ENCODE results near the gene CYB561A3.

CYB561A3 gene

GRCh38 chr11:61342207-61342803 lies 19.4 kb downstream of the CYB561A3 start:
- no peak for DNase-seq

- no peak for DNase-seq
Measured at GRCh38 chr11:61341706-61342105, 20.0 kb downstream of the CYB561A3 start.

GRCh38 chr11:61340979-61341378 lies 20.7 kb downstream of the CYB561A3 start:
- DNase-seq = no peak

- no peak for DNase-seq
Measured at GRCh38 chr11:61339490-61339878, 22.2 kb downstream of the CYB561A3 start.

GRCh38 chr11:61338783-61339489 lies 22.7 kb downstream of the CYB561A3 start:
- no peak for DNase-seq

GRCh38 chr11:61337706-61338470 lies 23.8 kb downstream of the CYB561A3 start:
- no peak for DNase-seq

GRCh38 chr11:61336171-61336935 lies 25.3 kb downstream of the CYB561A3 start:
- DNase-seq = peak; percentile 87

GRCh38 chr11:61335355-61335710 lies 26.3 kb downstream of the CYB561A3 start:
- no peak for DNase-seq

GRCh38 chr11:61334434-61335354 lies 27.0 kb downstream of the CYB561A3 start:
- DNase-seq = peak; percentile 21

GRCh38 chr11:61333550-61334433 lies 27.9 kb downstream of the CYB561A3 start:
- no peak for DNase-seq

GRCh38 chr11:61332797-61333549 lies 28.7 kb downstream of the CYB561A3 start, which contains the start of the genes DDB1 and TKFC:
TSS of gene DDB1 (minus strand) at chr11:61333105. CDS start at chr11:61332968, 137 bp downstream.
TSS of gene TKFC (plus strand) at chr11:61333228. CDS start at chr11:61334729, 1,501 bp downstream.
- DNase-seq = peak; percentile 99

- peak; percentile 31 for DNase-seq
Measured at GRCh38 chr11:61332281-61332796, 29.3 kb downstream of the CYB561A3 start.

GRCh38 chr11:61331651-61332050 lies 30.0 kb downstream of the CYB561A3 start:
- no peak for DNase-seq

GRCh38 chr11:61329871-61330270 lies 31.8 kb downstream of the CYB561A3 start:
- no peak for DNase-seq

GRCh38 chr11:61328351-61328750 lies 33.3 kb downstream of the CYB561A3 start:
- no peak for DNase-seq

- no peak for DNase-seq
Measured at GRCh38 chr11:61327669-61328071, 34.0 kb downstream of the CYB561A3 start.

- DNase-seq = no peak
Measured at GRCh38 chr11:61325649-61326414, 35.9 kb downstream of the CYB561A3 start.

GRCh38 chr11:61315260-61315659 lies 46.4 kb downstream of the CYB561A3 start:
- no peak for DNase-seq

- no peak for DNase-seq
Measured at GRCh38 chr11:61310749-61311148, 50.9 kb downstream of the CYB561A3 start.
